ENCODE data around the gene UCP2.
A peak's percentile ranks its signal among the peaks of the same experiment; 100 is the strongest.

UCP2 gene

DNA sequence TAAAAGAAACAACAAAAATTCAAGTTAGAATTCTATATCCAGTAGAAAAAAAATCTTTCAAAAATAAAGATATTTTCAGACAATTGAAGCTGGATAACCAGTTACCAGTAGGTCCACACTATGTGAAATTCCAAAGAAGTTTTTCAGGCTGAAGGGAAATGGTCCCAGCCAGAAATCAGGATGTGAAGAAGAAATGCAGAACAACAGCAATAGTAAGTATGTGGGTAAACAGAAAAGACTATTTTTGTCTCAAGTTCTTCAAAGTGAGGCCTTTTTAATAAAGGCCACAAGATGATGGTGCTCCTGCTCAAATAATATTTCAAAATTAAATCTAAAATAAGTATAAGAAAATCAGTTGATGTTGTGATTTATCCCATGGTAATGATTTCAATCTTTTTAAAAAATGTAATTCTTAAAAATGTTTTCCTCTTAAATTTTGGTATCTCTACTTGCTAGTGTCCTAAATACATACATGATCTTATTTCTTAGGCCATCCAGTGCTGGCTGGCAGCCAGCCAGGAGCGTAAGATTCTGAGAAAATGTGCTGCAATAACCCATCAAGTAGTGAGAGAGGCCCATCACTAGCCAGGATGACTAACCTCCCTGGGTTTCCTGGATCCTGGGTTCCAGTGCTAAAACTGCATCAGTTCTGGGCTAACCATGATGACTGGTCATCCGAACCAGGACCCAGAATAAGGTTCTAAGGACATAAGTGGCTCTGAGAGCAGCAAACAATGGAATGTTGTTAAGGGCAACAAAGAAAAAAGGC lies 41.8 kb upstream of the UCP2 start:
- TF ChIP-seq, protein P1, sequence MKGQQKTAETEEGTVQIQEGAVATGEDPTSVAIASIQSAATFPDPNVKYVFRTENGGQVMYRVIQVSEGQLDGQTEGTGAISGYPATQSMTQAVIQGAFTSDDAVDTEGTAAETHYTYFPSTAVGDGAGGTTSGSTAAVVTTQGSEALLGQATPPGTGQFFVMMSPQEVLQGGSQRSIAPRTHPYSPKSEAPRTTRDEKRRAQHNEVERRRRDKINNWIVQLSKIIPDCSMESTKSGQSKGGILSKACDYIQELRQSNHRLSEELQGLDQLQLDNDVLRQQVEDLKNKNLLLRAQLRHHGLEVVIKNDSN (IDR thresholded peaks at IDR 0.05): no peak
- TF ChIP-seq NFIC (IDR thresholded peaks at IDR 0.05): peak; percentile 47; the same call in 1 of the 2 replicates

DNA sequence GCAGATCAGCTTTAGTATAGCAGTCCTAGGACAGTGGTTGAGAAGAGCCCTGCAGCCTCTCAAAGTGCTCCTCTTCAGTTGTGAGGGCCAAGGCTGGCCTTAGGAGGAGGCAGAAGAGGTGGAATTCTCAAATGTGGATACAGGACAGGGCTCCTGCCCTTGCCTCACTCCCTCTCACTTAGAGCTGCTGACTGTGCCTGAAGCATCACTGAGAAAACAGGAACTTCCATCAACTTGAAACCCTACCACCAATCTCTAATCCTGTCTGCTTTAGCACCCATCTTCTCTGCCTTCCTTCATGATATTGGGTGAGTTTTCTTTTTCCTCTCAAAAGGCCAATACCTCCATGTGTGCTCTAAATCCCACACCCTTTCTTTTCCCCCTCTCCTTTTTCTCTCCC lies 40.6 kb upstream of the UCP2 start:
- TF ChIP-seq TAF1 (IDR thresholded peaks at IDR 0.05; ENCODE audit: low read depth) (no peak), TCF12 (IDR thresholded peaks at IDR 0.05; ENCODE audit: low read depth) (no peak)
- TF ChIP-seq, protein P1 (IDR thresholded peaks at IDR 0.05): no peak

DNA sequence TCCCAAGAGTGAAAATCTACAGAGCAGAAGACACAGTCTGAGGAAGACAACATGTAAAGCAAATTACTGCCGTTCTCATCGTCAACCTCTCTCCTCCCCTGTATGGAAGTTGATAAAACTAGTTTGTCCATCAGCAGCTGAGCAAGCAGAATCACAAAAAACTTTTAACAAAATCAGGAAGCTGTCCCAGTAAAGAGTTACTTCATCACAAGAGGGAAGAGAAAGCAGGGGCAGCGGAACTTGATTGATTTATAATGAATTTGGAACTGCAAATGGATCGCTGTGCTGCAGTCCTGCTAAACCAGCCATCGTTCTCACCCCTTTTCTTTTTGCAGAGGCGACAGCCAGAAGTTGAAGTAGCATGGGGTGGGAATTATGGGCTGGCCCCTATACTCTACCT lies 39.9 kb upstream of the UCP2 start:
- TF ChIP-seq FOXM1 (IDR thresholded peaks at IDR 0.05; ENCODE audit: borderline replicate concordance, low read depth) (no peak), EGR1 (IDR thresholded peaks at IDR 0.05) (no peak), CEBPB (IDR thresholded peaks at IDR 0.05) (no peak), NFIC (IDR thresholded peaks at IDR 0.05) (no peak), TEAD4 (IDR thresholded peaks at IDR 0.05) (no peak), RAD21 (IDR thresholded peaks at IDR 0.05; ENCODE audit: low read depth) (no peak), CREB1 (IDR thresholded peaks at IDR 0.05; ENCODE audit: low read depth) (no peak), TAF1 (IDR thresholded peaks at IDR 0.05; ENCODE audit: low read depth) (no peak), YY1 (IDR thresholded peaks at IDR 0.05; ENCODE audit: low read depth) (no peak), TCF12 (IDR thresholded peaks at IDR 0.05; ENCODE audit: low read depth) (no peak), EP300 (IDR thresholded peaks at IDR 0.05; ENCODE audit: borderline replicate concordance) (no peak), ZBTB7A (IDR thresholded peaks at IDR 0.05; ENCODE audit: low read depth) (no peak)
- TF ChIP-seq, protein P2, sequence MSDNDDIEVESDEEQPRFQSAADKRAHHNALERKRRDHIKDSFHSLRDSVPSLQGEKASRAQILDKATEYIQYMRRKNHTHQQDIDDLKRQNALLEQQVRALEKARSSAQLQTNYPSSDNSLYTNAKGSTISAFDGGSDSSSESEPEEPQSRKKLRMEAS (IDR thresholded peaks at IDR 0.05): no peak
- TF ChIP-seq, protein P3, sequence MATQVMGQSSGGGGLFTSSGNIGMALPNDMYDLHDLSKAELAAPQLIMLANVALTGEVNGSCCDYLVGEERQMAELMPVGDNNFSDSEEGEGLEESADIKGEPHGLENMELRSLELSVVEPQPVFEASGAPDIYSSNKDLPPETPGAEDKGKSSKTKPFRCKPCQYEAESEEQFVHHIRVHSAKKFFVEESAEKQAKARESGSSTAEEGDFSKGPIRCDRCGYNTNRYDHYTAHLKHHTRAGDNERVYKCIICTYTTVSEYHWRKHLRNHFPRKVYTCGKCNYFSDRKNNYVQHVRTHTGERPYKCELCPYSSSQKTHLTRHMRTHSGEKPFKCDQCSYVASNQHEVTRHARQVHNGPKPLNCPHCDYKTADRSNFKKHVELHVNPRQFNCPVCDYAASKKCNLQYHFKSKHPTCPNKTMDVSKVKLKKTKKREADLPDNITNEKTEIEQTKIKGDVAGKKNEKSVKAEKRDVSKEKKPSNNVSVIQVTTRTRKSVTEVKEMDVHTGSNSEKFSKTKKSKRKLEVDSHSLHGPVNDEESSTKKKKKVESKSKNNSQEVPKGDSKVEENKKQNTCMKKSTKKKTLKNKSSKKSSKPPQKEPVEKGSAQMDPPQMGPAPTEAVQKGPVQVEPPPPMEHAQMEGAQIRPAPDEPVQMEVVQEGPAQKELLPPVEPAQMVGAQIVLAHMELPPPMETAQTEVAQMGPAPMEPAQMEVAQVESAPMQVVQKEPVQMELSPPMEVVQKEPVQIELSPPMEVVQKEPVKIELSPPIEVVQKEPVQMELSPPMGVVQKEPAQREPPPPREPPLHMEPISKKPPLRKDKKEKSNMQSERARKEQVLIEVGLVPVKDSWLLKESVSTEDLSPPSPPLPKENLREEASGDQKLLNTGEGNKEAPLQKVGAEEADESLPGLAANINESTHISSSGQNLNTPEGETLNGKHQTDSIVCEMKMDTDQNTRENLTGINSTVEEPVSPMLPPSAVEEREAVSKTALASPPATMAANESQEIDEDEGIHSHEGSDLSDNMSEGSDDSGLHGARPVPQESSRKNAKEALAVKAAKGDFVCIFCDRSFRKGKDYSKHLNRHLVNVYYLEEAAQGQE (IDR thresholded peaks at IDR 0.05; ENCODE audit: low read depth): no peak
- TF ChIP-seq, protein P1 (IDR thresholded peaks at IDR 0.05): no peak

DNA sequence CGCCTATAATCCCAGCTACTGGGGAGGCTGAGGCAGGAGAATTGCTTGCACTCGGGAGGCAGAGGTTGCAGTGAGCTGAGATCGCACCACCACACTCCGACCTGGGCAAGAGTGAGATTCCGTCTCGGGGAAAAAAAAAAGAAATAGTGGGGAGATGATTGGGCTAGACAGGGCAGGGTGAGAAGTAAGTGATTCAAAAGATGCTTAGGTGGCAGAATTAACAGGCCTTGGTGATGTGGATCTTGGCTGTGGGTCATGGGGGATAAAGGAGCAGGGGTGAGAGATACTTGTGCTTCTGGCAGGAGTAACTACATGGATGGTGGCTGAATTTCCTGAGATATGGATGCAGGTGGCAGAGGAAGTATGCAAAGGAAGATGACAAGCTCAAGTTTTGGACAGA lies 39.4 kb upstream of the UCP2 start:
- TF ChIP-seq, protein P1 (IDR thresholded peaks at IDR 0.05): no peak
- TF ChIP-seq CREB1 (IDR thresholded peaks at IDR 0.05; ENCODE audit: low read depth): no peak
- TF ChIP-seq CEBPB (IDR thresholded peaks at IDR 0.05): no peak
- no peak for TF ChIP-seq TAF1 (IDR thresholded peaks at IDR 0.05; ENCODE audit: low read depth)
- TF ChIP-seq, protein P2 (IDR thresholded peaks at IDR 0.05): no peak
- TF ChIP-seq EGR1 (IDR thresholded peaks at IDR 0.05): no peak
- TF ChIP-seq ZBTB7A (IDR thresholded peaks at IDR 0.05; ENCODE audit: low read depth): no peak
- TF ChIP-seq, protein P3 (IDR thresholded peaks at IDR 0.05; ENCODE audit: low read depth): no peak
- no peak for TF ChIP-seq TCF12 (IDR thresholded peaks at IDR 0.05; ENCODE audit: low read depth)
- TF ChIP-seq FOXM1 (IDR thresholded peaks at IDR 0.05; ENCODE audit: borderline replicate concordance, low read depth): no peak
- TF ChIP-seq TEAD4 (IDR thresholded peaks at IDR 0.05): no peak
- no peak for TF ChIP-seq YY1 (IDR thresholded peaks at IDR 0.05; ENCODE audit: low read depth)
- no peak for TF ChIP-seq NFIC (IDR thresholded peaks at IDR 0.05)
- TF ChIP-seq EP300 (IDR thresholded peaks at IDR 0.05; ENCODE audit: borderline replicate concordance): no peak
- no peak for TF ChIP-seq RAD21 (IDR thresholded peaks at IDR 0.05; ENCODE audit: low read depth)

DNA sequence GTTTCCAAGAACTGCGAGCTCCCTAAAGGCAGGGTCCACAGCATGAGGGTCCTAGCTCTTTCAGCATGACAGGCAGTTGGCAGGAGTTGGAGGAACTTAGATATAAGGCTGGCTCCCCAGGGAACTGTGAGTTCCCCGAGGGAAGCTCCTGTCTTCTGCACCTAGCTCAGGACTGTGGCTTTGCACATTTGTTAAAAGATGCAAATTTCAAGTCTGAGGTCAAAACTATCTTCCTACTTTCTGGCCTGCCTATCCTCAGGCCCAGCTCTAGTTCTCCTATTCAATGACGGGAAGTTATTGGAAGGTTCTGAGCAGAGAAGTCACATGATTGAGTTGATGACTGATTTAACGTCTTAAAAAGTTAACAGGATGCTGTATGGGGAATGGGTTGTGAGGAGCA lies 37.9 kb upstream of the UCP2 start:
- TF ChIP-seq CEBPB (IDR thresholded peaks at IDR 0.05) (no peak), TEAD4 (IDR thresholded peaks at IDR 0.05) (no peak), CREB1 (IDR thresholded peaks at IDR 0.05; ENCODE audit: low read depth) (no peak), EP300 (IDR thresholded peaks at IDR 0.05; ENCODE audit: borderline replicate concordance) (no peak), RAD21 (IDR thresholded peaks at IDR 0.05; ENCODE audit: low read depth) (no peak), FOXM1 (IDR thresholded peaks at IDR 0.05; ENCODE audit: borderline replicate concordance, low read depth) (no peak), YY1 (IDR thresholded peaks at IDR 0.05; ENCODE audit: low read depth) (no peak), EGR1 (IDR thresholded peaks at IDR 0.05) (no peak), TAF1 (IDR thresholded peaks at IDR 0.05; ENCODE audit: low read depth) (no peak), NFIC (IDR thresholded peaks at IDR 0.05) (no peak)
- TF ChIP-seq, protein P3 (IDR thresholded peaks at IDR 0.05; ENCODE audit: low read depth): no peak
- TF ChIP-seq, protein P1 (IDR thresholded peaks at IDR 0.05): no peak

All from Ishikawa (cell line).